Measurements from ENCODE around the gene TYMP.
A peak's percentile ranks its signal among the peaks of the same experiment; 100 is the strongest.

The TYMP gene

GRCh38 chr22:50482107-50483074 is 47.4 kb downstream of the TYMP start:
- H3K4me3 ChIP-seq (replicated peaks; ENCODE audit: low read depth, low read length), result peak overlapping the region; percentile 25
- no peak for DNase-seq (ENCODE audit: extremely low read depth, low read depth)
- TF ChIP-seq, protein P1, sequence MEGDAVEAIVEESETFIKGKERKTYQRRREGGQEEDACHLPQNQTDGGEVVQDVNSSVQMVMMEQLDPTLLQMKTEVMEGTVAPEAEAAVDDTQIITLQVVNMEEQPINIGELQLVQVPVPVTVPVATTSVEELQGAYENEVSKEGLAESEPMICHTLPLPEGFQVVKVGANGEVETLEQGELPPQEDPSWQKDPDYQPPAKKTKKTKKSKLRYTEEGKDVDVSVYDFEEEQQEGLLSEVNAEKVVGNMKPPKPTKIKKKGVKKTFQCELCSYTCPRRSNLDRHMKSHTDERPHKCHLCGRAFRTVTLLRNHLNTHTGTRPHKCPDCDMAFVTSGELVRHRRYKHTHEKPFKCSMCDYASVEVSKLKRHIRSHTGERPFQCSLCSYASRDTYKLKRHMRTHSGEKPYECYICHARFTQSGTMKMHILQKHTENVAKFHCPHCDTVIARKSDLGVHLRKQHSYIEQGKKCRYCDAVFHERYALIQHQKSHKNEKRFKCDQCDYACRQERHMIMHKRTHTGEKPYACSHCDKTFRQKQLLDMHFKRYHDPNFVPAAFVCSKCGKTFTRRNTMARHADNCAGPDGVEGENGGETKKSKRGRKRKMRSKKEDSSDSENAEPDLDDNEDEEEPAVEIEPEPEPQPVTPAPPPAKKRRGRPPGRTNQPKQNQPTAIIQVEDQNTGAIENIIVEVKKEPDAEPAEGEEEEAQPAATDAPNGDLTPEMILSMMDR (IDR thresholded peaks at IDR 0.05; ENCODE audit: low read depth, low read length, missing control alignments), result no peak

GRCh38 chr22:50481440-50482106 is 48.2 kb downstream of the TYMP start, which contains the start of gene ADM2:
Gene ADM2, plus strand, starts transcription at chr22:50481543. Its CDS starts 305 bp downstream, at chr22:50481848.
- H3K4me3 ChIP-seq (replicated peaks; ENCODE audit: low read depth, low read length), result peak within 1 kb of the TSS; percentile 25
- TF ChIP-seq, protein P1 (IDR thresholded peaks at IDR 0.05; ENCODE audit: low read depth, low read length, missing control alignments), result no peak
- no peak for DNase-seq (ENCODE audit: extremely low read depth, low read depth)

DNA sequence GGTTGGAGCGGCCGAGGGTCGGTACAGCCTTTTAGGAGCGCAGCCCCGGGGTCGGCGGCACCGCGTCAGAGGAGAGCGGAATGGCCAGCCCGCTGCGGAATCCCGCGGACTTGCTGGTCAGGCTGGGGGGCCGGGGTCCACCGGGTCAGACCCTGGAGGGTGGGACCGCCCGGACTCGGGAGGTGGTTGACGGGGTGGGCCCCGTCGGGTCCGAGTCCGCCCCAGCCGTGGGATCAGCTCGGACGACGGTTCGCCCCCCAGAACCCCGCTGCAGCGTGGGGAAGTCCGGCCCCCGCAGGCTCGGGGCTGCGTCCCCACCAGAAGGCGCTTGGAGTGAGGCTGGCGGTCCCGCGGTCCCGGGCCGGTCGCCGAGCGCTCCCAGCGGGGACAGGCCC is 48.8 kb downstream of the TYMP start:
- H3K4me3 ChIP-seq (replicated peaks; ENCODE audit: low read depth, low read length), result no peak overlapping the region

DNA sequence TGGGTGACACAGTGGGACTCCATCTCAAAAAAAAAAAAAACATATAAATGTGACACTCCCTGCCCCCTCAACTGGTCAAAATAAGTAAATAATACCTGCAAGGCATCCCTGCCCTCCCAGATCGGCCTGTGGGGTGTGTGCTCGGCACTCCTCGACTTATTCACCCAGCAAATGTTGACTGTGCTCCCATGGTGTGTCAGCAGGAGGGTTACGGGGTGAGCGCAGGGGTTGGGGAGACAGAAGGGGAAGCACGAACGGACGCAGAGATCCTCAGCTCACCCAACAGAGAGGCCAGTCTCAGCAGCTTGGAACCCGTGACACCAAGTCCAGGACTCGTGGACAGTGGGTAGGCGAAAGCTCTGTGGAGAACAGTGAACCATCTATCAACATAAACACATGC is 50.1 kb downstream of the TYMP start:
- no peak for DNase-seq (ENCODE audit: extremely low read depth, low read depth)
- TF ChIP-seq, protein P1 (IDR thresholded peaks at IDR 0.05; ENCODE audit: low read depth, low read length, missing control alignments), result no peak
- no peak overlapping the region for H3K4me3 ChIP-seq (replicated peaks; ENCODE audit: low read depth, low read length)

More for the DNA sequence above, 48.8 kb downstream of the TYMP start:
- no peak for DNase-seq (ENCODE audit: extremely low read depth, low read depth)
- TF ChIP-seq, protein P1 (IDR thresholded peaks at IDR 0.05; ENCODE audit: low read depth, low read length, missing control alignments), result no peak

DNA sequence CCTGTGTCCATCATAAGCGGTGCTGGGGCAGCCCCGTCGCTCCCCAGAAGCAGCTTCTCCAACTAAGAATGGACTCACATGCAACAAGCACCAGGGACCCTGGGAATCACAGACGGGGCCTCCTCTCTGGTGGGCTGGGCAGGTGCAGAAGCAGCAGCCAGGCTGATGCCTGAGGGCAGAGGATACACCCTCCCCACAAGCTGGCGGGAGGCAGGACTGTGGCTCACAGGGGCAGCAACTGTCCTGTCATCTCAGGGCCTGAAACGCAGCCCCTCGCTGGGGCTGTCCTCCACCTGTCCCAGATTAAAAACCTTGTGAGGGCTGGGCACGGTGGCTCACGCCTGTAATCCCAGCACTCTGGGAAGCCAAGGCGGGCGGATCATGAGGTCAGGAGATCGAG is 51.9 kb downstream of the TYMP start:
- no peak for DNase-seq (ENCODE audit: extremely low read depth, low read depth)
- TF ChIP-seq, protein P1 (IDR thresholded peaks at IDR 0.05; ENCODE audit: low read depth, low read length, missing control alignments), result no peak
- no peak overlapping the region for H3K4me3 ChIP-seq (replicated peaks; ENCODE audit: low read depth, low read length)

DNA sequence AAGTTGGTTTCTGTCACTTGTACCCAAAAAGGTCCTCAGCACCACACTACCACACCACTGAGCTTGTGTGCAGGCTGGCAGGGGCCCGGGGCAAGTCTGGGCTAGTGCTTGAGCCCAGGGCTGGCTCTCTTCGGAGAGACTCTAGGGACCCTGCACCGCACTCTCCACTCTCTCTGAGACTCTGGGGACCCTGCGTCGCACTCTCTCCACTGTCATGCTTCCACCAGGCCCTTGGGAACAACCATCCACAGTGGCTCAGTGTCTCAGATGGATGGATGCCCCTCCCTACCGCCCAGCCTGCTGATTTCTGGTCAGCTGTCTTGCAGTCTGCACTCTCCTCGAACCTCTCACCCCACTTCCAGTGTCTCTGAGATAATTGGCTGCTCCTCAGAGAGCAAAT is 52.9 kb downstream of the TYMP start:
- H3K4me3 ChIP-seq (replicated peaks; ENCODE audit: low read depth, low read length), result no peak overlapping the region
- TF ChIP-seq, protein P1 (IDR thresholded peaks at IDR 0.05; ENCODE audit: low read depth, low read length, missing control alignments), result no peak
- DNase-seq (ENCODE audit: extremely low read depth, low read depth), result no peak

Measured in HFF-Myc (cell line).